A549 (cell line): ENCODE results near the gene RAB9A. TPM values are rescaled to one million over a fixed set of nuclear protein-coding genes. Genes with fewer than 3 reads are reported as not detected.
"Not testable (repeated sequence)": the region's sequence is repeated elsewhere in the genome, so short reads cannot be mapped to it uniquely, and the experiment has no call there.

Experiments
- ATAC-seq, 2 experiments: fragments of 200-7000 bp in 1 of 2; fragments of >200 bp in 1 of 2; cut with Nextera tagmentation in 1 of 2; cut with Tn5 transposase in 1 of 2; 3 replicates each; pipeline versions ENCODE4 v1.8.0 to v1.9.1; 2018 to 2020; ENCODE audit warnings: mild to moderate bottlenecking in 1 of 2, moderate library complexity in 1 of 2
- CTCF ChIA-PET: fragments of 300-600 bp; sonication (Branson Sonifier 250); formaldehyde crosslinking; extraction: SDS; loops from one replicate; lab custom pipeline; 2021; ENCODE audit warnings: antibody characterized with exemption, inconsistent platforms; lab: Yijun Ruan, JAX
- POLR2A ChIA-PET: fragments of 350-600 bp; formaldehyde crosslinking; extraction: SDS; loops from one replicate; lab custom pipeline; 2021; ENCODE audit warnings: antibody characterized with exemption, inconsistent platforms; lab: Yijun Ruan, JAX
- DNase-seq, 2 experiments: peaks; one replicate each; pipeline versions ENCODE4 v3.0.0 to v3.0.0-alpha.2; 2011 to 2016; ENCODE audit warnings: low read depth in 1 of 2, low spot score in 1 of 2
- FAIRE-seq: peaks from 2 replicates; lab custom pipeline; 2011; peaks lifted over from hg19 to GRCh38; lab: Jason Lieb, UNC
- H3K27ac ChIP-seq, 2 experiments: fragments of >200 bp; sonication (Bioruptor Twin); formaldehyde crosslinking; 3 replicates each; pipeline ENCODE4 v1.5.1; 2016 to 2017
- H3K4me1 ChIP-seq: fragments of >200 bp; sonication (Bioruptor Twin); formaldehyde crosslinking; 3 replicates; pipeline ENCODE4 v1.6.1; 2016
- H3K4me2 ChIP-seq: fragments of >200 bp; sonication (Bioruptor Twin); formaldehyde crosslinking; 3 replicates; pipeline ENCODE4 v1.6.1; 2016
- H3K4me3 ChIP-seq: fragments of >200 bp; sonication (Bioruptor Twin); formaldehyde crosslinking; 3 replicates; pipeline ENCODE4 v1.5.1; 2016
- H3K9me3 ChIP-seq: fragments of >200 bp; sonication (Bioruptor Twin); formaldehyde crosslinking; 3 replicates; pipeline ENCODE4 v1.6.1; 2016
- HDAC2 ChIP-seq: fragments of 200-600 bp; sonication (generic); IDR thresholded peaks from 2 replicates; pipeline ENCODE4 v1.6.1; 2016
- HOXB5 ChIP-seq: fragments of 250-450 bp; sonication (Bioruptor Pico); IDR thresholded peaks from 2 replicates; pipeline ENCODE4 v1.5.0; 2020; ENCODE audit warnings: mild to moderate bottlenecking, moderate library complexity
- KDM1A ChIP-seq: fragments of 200-600 bp; sonication (generic); IDR thresholded peaks from 2 replicates; pipeline ENCODE4 v1.6.1; 2016; ENCODE audit warnings: low read depth, mild to moderate bottlenecking
- MAZ ChIP-seq: fragments of 150-350 bp; IDR thresholded peaks from 2 replicates; pipeline ENCODE4 v1.6.1; 2014; ENCODE audit warnings: antibody characterized with exemption, low read depth, low read length, borderline replicate concordance
- RAD21 ChIP-seq, 2 experiments: fragments of >200 bp in 1 of 2; sonication (Bioruptor Twin) in 1 of 2; formaldehyde crosslinking in 1 of 2; IDR thresholded peaks in 1 of 2; conservative IDR thresholded peaks in 1 of 2; 2 replicates in 1 of 2; 3 replicates in 1 of 2; pipeline ENCODE4 v1.6.1; 2012 to 2018; ENCODE audit warnings: inconsistent platforms in 1 of 2
- SMC3 ChIP-seq: fragments of >200 bp; sonication (Bioruptor Twin); formaldehyde crosslinking; IDR thresholded peaks from 3 replicates; pipeline ENCODE4 v1.6.1; 2018; ENCODE audit warnings: inconsistent platforms
- SREBF2 ChIP-seq: fragments of 450-650 bp; IDR thresholded peaks from 2 replicates; pipeline ENCODE4 v1.6.1; 2014; ENCODE audit warnings: mild to moderate bottlenecking, moderate library complexity
- ZFP36 ChIP-seq: fragments of 450-650 bp; IDR thresholded peaks from 2 replicates; pipeline ENCODE4 v1.6.1; 2014; ENCODE audit warnings: borderline replicate concordance; ENCODE audit not compliant: partially characterized antibody
- WGBS: methylation state at CpG from one replicate; pipeline ENCODE4 v1.1.6; 2017; ENCODE audit errors: missing lambda C conversion rate; 5-methylcytosine and 5-hydroxymethylcytosine counted together
- polyA plus RNA-seq, 4 experiments: library from polyadenylated mRNA; depleted of rRNA in 3 of 4; stranded (reverse); fragments of >200 nt; fragmentation: RNase III in 1 of 4; extraction: RNeasy Plus Mini Kit Qiagen cat#74134 plus additional on column Dnase treatment in 1 of 4; gene quantifications; 2 replicates in 3 of 4; 3 replicates in 1 of 4; pipeline ENCODE4 v1.2.3, GENCODE V29; 2011 to 2017
- TF ChIP-seq, protein P1 (sequence below): fragments of >200 bp; sonication (Bioruptor Twin); formaldehyde crosslinking; IDR thresholded peaks from 3 replicates; pipeline ENCODE4 v1.5.1; 2016
- TF ChIP-seq, protein P2 (sequence below): fragments of 150-350 bp; IDR thresholded peaks from 2 replicates; pipeline ENCODE4 v1.6.1; 2014; ENCODE audit warnings: low read depth, mild to moderate bottlenecking, low read length
- TF ChIP-seq, protein P3 (sequence below): fragments of >200 bp; sonication (Bioruptor Twin); formaldehyde crosslinking; IDR thresholded peaks from 2 replicates; pipeline ENCODE4 v1.6.1; 2016

RAB9A gene
- polyA plus RNA-seq, 2 of the 4 experiments (the other 2 are of a cell fraction) = 26.0 to 39.0 TPM

DNA sequence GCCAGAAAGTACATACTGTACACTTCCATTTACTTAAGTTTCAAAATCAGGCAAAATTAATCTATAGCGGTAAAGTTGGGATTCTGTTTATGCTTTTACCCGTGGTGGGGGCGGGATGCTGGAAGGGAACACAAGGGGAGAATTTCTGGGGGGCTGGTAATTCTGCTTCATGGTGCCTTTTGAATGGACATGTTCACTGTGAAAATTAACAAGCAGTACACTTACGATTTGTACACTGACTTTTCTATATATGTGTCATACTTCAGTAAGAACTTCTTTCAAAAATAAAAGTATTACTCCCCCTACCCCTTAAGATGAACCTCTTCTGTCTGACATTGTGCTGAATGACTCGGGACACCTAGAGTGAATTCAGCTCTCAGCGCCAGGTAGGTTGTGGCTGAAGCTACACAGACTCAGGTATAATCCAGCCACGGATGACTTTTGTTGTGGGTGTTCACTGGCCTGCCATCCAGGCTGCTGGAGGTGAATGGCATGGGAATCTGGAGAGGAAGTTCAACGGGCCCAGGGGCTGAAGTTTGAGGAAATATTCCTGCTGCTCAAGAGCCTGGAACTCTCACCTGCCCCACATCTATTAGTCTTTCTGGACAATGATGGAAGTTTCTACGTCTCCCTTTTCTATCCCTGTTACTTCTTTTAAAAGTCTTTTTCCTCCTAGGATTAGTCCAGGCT is 43.3 kb upstream of the RAB9A start (continued):
- no peak for TF ChIP-seq ZFP36

DNA sequence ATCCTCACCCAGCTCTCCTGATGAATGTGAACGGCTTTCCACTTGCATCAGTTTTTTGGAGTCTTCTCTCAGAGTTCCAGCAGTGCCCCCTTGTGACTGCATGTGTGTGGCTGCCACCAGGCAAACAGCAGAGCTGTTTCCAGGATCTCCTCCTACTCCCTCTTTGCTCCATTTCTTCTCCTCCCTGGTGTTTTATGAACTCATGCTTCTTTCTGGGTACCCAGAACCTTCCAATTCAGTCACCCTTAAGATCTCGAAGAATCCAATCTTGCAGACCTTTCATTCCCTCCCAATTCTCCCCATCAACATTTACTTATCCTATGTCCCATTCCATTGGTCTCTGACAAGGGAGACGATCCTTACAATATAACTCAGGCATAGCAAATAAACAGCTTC is 42.8 kb upstream of the RAB9A start:
- Histone ChIP-seq H3K4me3 (no peak overlapping the region), H3K4me2 (peak overlapping the region; percentile 51; the same call in 2 of the 3 replicates), H3K27ac (peak overlapping the region; percentile 72 to 80), H3K9me3 (no peaks in the 10 kb centered on the region), H3K4me1 (peaks cover 4% of the 10 kb centered on the region; the same call in 2 of the 3 replicates)
- ChIA-PET POLR2A (interaction anchor here (0.6 to 1.4 kb wide), 5 partner anchors 88 to 666 kb away, joined by 3 to 5 read pairs (median 3); partner anchors contain the start of genes GEMIN8, OFD1 and TRAPPC2), CTCF (interaction anchor here (0.6 to 4.4 kb wide), 37 partner anchors 11 to 855 kb away, joined by 3 to 39 read pairs (median 4); partner anchors contain the start of genes GEMIN8 and PRPS2)
- ATAC-seq (peak; percentile 93 to 94), DNase-seq (peak; percentile 24 to 69), FAIRE-seq (peak; percentile 97)
- TF ChIP-seq SMC3 (peak; percentile 79), HOXB5 (CRISPR knock-in tag) (no peak), MAZ (no peak), SREBF2 (no peak), KDM1A (no peak), RAD21 (conservative IDR thresholded peaks at IDR 0.05 in 1 of 2, IDR thresholded peaks at IDR 0.05 in 1 of 2) (peak; percentile 75 to 81)
- TF ChIP-seq, protein P1, sequence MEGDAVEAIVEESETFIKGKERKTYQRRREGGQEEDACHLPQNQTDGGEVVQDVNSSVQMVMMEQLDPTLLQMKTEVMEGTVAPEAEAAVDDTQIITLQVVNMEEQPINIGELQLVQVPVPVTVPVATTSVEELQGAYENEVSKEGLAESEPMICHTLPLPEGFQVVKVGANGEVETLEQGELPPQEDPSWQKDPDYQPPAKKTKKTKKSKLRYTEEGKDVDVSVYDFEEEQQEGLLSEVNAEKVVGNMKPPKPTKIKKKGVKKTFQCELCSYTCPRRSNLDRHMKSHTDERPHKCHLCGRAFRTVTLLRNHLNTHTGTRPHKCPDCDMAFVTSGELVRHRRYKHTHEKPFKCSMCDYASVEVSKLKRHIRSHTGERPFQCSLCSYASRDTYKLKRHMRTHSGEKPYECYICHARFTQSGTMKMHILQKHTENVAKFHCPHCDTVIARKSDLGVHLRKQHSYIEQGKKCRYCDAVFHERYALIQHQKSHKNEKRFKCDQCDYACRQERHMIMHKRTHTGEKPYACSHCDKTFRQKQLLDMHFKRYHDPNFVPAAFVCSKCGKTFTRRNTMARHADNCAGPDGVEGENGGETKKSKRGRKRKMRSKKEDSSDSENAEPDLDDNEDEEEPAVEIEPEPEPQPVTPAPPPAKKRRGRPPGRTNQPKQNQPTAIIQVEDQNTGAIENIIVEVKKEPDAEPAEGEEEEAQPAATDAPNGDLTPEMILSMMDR = peak; percentile 68
- TF ChIP-seq, protein P2, sequence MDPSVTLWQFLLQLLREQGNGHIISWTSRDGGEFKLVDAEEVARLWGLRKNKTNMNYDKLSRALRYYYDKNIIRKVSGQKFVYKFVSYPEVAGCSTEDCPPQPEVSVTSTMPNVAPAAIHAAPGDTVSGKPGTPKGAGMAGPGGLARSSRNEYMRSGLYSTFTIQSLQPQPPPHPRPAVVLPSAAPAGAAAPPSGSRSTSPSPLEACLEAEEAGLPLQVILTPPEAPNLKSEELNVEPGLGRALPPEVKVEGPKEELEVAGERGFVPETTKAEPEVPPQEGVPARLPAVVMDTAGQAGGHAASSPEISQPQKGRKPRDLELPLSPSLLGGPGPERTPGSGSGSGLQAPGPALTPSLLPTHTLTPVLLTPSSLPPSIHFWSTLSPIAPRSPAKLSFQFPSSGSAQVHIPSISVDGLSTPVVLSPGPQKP = no peak
- WGBS = 25% methylated on average over 3 of the region's 3 CpGs

DNA sequence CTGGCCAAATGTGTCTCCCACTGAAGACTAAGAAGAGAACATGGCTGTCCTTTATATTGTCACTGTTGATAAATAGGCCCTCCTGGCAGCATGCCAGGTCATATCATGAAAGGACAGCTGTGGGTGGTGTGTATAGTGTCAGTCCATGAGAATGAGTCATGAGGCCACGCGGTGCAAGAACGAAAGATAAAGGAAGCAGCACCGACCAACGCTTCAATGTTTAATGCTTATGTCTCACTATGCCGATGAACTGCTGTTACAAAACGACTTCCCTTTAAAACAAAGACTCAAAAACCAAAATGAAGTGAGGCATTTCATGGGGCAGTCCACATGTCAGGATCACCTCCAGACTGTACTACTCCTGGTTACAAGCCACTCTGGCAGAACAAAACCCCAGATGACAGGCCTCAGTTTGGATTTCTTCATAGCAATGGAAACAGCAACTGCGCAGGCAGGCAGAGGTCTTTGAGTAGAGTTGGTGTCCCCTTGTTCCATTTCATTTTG is 41.2 kb upstream of the RAB9A start:
- ChIA-PET POLR2A (no interaction called here), CTCF (interaction anchor here (4.4 kb wide), 1 partner anchor 140 kb away, joined by 39 read pairs; no protein-coding TSS in a partner anchor)
- Histone ChIP-seq H3K9me3 (no peaks in the 10 kb centered on the region), H3K4me1 (peaks cover 8% of the 10 kb centered on the region; the same call in 2 of the 3 replicates), H3K27ac (0 out of 6 replicates have a peak overlapping the region, but pooled peaks of 1 of the 2 experiments have one; percentile 23), H3K4me2 (peak overlapping the region; percentile 26; the same call in 1 of the 3 replicates), H3K4me3 (no peak overlapping the region)
- ATAC-seq (no peak), FAIRE-seq (no peak), DNase-seq (peak in 1 of 2 experiments; percentile 16)
- WGBS = 71% methylated on average over 8 of the region's 8 CpGs
- TF ChIP-seq SMC3 (no peak), HDAC2 (no peak), HOXB5 (CRISPR knock-in tag) (no peak), KDM1A (no peak), MAZ (no peak)
- TF ChIP-seq, protein P3, sequence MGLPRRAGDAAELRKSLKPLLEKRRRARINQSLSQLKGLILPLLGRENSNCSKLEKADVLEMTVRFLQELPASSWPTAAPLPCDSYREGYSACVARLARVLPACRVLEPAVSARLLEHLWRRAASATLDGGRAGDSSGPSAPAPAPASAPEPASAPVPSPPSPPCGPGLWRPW = no peak

DNA sequence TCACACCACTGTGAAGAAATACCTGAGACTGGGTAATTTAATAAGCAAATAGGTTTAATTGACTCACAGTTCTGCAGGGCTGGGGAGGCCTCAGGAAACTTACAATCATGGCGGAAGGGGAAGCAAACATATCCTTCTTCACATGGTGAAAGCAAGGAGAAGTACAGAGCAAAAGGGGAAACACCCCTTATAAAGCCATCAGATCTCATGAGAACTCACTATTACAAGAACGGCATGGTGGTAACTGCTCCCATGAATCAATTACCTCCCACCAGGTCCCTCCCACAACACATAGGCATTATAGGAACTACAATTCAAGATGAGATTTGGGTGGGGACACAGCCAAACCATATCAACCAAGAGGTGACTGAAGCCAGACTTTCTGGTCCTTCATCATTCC is 40.6 kb upstream of the RAB9A start:
- DNase-seq, H3K4me3 ChIP-seq, H3K4me2 ChIP-seq, H3K27ac ChIP-seq, H3K4me1 ChIP-seq, H3K9me3 ChIP-seq, ATAC-seq, FAIRE-seq: not testable (repeated sequence)
- ChIA-PET CTCF (interaction anchor here (1.8 kb wide), 1 partner anchor 141 kb away, joined by 8 read pairs; no protein-coding TSS in a partner anchor), POLR2A (interaction anchor here (0.7 kb wide), 1 partner anchor 38 kb away, joined by 8 read pairs; no protein-coding TSS in a partner anchor)
- WGBS = 98% methylated on average over 2 of the region's 2 CpGs
